Stimulated activated CD8-positive, alpha-beta memory T cell treated with anti-CD3 and anti-CD28 coated beads, Interleukin-15, amount 100 ng/mL, for 1 hour (primary cell): ENCODE results near the gene PLA2G4B.

Experiments
- DNase-seq: peaks from one replicate; pipeline ENCODE4 v3.0.0-alpha.2; 2020; ENCODE audit warnings: low read depth

PLA2G4B gene

DNA sequence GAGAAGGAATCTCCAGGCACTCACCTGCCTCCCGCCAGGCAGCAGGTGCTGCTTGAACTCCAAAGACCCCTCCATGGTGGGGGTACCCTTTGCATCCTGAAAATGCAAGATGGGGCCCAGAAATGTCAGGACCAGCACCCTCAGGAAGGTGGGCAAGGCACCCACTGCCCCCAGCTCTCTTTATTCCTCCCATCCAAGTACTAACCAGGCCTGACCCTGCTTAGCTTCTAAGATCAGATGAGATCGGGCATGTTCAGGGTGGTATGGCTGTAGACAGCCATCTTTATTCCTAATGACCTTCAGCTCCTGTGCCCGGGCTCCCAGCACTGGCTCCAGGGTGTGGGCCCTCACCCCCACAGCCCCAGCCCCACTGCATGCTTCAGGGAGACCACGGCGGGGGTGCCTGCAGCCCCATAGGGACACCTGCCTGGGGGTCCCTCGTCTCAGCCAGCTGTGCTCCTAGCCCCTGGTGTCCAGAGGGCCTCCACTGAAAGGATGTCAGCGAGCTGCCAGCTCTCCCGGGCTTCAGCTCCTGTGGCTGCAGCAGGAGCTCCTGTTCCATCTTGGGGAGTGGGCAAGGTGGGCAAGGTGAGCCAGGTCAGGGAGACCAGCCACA lies 13.2 kb downstream of the PLA2G4B start:
- DNase-seq = no peak

- DNase-seq = no peak
Measured at GRCh38 chr15:41852736-41853590, 14.3 kb downstream of the PLA2G4B start.

DNA sequence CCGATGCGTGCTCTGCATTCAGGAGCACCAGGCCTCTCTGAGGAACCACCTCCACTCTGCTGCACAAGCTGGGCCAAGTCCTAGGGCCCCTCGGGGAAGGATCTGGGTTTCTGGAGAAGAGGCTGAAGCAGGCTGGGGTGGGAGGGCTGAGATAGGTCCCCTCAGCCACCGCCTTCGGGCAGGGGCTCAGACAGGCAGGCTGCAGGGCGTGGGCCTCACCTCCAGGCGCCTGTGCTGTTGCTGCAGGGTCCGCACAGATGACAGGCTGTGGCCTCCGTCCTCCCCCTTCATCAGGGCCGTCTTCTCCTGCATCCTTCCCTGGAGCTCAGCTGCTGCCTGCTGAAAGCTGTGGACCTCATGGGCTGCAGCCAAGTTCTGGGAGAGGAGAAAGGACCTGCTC lies 15.2 kb downstream of the PLA2G4B start:
- DNase-seq = no peak

DNA sequence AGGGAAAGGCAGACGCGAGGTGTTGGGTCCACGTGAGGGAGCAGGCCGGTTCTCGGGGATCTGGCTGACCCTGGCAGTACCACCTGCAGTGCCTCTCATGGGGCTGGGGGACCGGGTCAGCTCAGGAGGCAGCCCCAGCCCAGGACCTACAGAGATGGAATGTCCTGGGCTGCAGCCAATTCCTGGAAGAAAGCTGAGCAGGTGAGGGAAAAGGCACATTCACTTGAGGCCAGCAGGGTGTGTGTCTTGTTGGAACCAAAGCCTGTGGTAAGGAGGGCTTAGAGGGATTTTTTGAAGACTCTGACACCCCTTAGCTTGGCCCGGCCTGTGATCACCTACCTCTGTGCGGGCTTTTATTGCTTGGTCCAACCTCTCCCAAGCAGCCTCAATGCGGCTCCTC lies 15.8 kb downstream of the PLA2G4B start:
- DNase-seq = no peak

- DNase-seq = no peak
Measured at GRCh38 chr15:41855261-41855961, 16.8 kb downstream of the PLA2G4B start.

GRCh38 chr15:41856262-41856661 lies 17.6 kb downstream of the PLA2G4B start:
- no peak for DNase-seq

- DNase-seq = no peak
Measured at GRCh38 chr15:41856716-41857115, 18.1 kb downstream of the PLA2G4B start.

GRCh38 chr15:41857316-41857715 lies 18.7 kb downstream of the PLA2G4B start:
- no peak for DNase-seq

DNA sequence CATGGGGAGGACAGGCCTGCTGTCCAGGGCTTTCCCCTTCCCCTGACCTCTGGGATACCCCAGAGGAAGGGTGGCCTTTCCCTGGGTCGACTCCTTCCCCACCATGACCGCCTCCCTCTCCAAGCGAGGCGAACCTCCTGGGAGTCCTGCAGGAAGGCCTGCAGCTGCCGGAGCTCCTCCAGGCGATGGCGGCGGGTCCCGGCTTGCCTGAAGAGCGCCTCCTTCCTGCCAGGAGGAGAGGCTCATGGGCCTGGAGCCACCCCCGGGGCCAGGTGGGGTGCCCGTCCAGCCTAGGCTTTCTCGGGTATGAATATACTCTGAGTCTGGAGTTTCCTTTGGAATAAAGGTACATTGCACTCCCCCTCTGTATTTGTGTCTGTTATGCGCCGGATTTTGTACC lies 20.1 kb downstream of the PLA2G4B start:
- DNase-seq = no peak

GRCh38 chr15:41860049-41860828 lies 21.6 kb downstream of the PLA2G4B start:
- no peak for DNase-seq

DNA sequence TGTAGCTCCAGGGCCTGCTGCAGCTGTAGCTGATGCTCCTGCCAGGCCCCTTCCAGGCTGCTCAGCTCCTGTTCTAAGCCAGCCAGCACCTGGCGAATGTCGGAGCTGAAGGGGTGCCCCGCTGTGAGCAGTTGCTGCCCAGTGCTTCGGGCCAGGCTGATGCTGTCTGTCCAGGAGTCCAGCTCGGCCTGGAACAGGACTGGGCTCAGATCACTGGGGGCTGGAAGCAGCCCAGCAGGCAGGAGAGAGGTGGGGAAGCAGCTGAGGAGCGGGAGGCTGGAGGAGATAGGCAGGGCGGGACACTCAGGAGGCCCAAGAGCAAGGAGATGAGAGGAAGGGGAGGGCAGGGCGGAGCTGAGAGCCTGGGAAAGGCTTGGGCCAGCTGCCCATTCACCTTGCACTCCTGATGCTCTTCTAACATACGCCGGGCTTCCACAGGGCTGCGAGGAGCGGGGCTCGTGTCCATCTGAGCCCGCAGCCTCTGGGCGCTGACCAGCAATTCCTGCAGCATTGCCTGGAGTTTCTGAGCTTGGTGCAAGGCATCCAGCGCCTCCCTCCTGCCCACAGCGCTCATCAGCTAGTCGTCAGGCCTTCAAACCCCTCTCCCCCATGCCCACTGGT lies 23.2 kb downstream of the PLA2G4B start:
- no peak for DNase-seq

GRCh38 chr15:41862515-41863116 lies 24.0 kb downstream of the PLA2G4B start:
- DNase-seq = no peak

- DNase-seq = no peak
Measured at GRCh38 chr15:41865490-41866055, 26.9 kb downstream of the PLA2G4B start.

GRCh38 chr15:41866263-41866703 lies 27.6 kb downstream of the PLA2G4B start:
- DNase-seq = no peak

DNA sequence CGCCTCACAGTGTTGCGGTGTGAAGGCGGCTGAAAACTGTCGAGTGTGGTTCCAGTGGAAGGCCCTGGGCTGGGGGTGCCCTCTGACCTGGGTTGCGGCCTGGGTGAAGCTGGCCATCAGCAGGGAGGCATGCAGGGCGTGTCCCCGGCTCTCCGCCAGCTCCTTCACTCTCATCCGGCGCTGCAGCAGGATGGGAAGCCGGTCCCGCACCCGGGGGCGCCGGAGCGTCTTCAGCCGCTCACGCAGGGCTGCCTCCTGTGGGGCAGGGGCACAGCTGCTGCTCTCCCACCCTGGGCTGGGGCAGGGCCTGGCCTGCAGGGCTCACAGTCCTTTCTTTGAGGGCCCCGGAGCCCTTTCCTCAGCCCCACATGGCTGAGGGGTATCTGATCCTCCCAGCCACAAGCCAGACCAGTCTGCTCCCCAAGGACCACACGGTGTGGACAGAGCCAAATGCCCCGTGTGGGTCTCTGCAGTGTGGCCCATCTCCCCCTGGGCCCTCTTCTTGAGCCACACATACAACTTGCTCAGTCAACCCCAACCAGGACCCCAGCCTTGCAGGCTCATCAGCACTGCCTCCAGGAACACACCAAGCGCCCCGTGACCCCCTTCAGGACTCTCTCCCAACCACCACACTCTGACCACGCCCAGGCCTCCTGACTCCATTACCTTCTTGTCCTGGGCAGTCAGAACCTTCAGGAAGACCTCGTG lies 28.4 kb downstream of the PLA2G4B start:
- no peak for DNase-seq

GRCh38 chr15:41868321-41868720 lies 29.7 kb downstream of the PLA2G4B start:
- no peak for DNase-seq

GRCh38 chr15:41869770-41870688 lies 31.4 kb downstream of the PLA2G4B start:
- no peak for DNase-seq

- no peak for DNase-seq
Measured at GRCh38 chr15:41870689-41871081, 32.0 kb downstream of the PLA2G4B start.
